Trophoblast cell (in vitro differentiated cells and primary cell): ENCODE data around the gene TBX15.
"Not testable (repeated sequence)": the region's sequence is repeated elsewhere in the genome, so short reads cannot be mapped to it uniquely, and the experiment has no call there.

Experiments
- DNase-seq, 2 donors: peaks; one replicate each; pipeline ENCODE4 v3.0.0-alpha.2; 2016
- H2AFZ ChIP-seq: 2 replicates; pipeline ENCODE4 v1.6.1; 2013; ENCODE audit warnings: low read length, moderate library complexity, mild to moderate bottlenecking; ENCODE audit not compliant: insufficient read depth, poor library complexity
- H2AK5ac ChIP-seq: 2 replicates; pipeline ENCODE4 v1.6.1; 2013; ENCODE audit warnings: mild to moderate bottlenecking, low read length
- H2BK120ac ChIP-seq: 2 replicates; pipeline ENCODE4 v1.6.1; 2013; ENCODE audit warnings: low read length, mild to moderate bottlenecking, moderate library complexity; ENCODE audit not compliant: insufficient read depth, poor library complexity
- H2BK12ac ChIP-seq: 2 replicates; pipeline ENCODE4 v1.6.1; 2013; ENCODE audit warnings: mild to moderate bottlenecking, low read length, moderate library complexity
- H2BK5ac ChIP-seq: 2 replicates; pipeline ENCODE4 v1.6.1; 2013; ENCODE audit warnings: low read length, low read depth, moderate library complexity, mild to moderate bottlenecking; ENCODE audit not compliant: poor library complexity
- H3K14ac ChIP-seq: 2 replicates; pipeline ENCODE4 v1.6.1; 2013; ENCODE audit warnings: mild to moderate bottlenecking, low read length
- H3K18ac ChIP-seq: 2 replicates; pipeline ENCODE4 v1.6.1; 2013; ENCODE audit warnings: mild to moderate bottlenecking, low read length
- H3K23ac ChIP-seq: 2 replicates; pipeline ENCODE4 v1.6.1; 2013; ENCODE audit warnings: low read length
- H3K27ac ChIP-seq: 2 replicates; pipeline ENCODE4 v1.5.1; 2013; ENCODE audit warnings: low read depth, mild to moderate bottlenecking, inconsistent platforms, low read length, moderate library complexity
- H3K27me3 ChIP-seq: 2 replicates; pipeline ENCODE4 v1.6.1; 2013; ENCODE audit warnings: inconsistent platforms, mild to moderate bottlenecking, low read length, moderate library complexity; ENCODE audit not compliant: insufficient read depth
- H3K36me3 ChIP-seq, 2 experiments: 1 replicate in 1 of 2; 2 replicates in 1 of 2; pipeline ENCODE4 v1.6.1; 2013; ENCODE audit warnings: low read length in 2 of 2, mild to moderate bottlenecking in 2 of 2, moderate library complexity in 1 of 2; ENCODE audit not compliant: insufficient read depth in 2 of 2, control insufficient read depth in 1 of 2
- H3K4ac ChIP-seq: 2 replicates; pipeline ENCODE4 v1.6.1; 2013; ENCODE audit warnings: low read depth, mild to moderate bottlenecking, low read length, moderate library complexity
- H3K4me1 ChIP-seq, 2 experiments: 1 replicate in 1 of 2; 2 replicates in 1 of 2; pipeline ENCODE4 v1.6.1; 2013; ENCODE audit warnings: low read length in 2 of 2, mild to moderate bottlenecking in 2 of 2, moderate library complexity in 1 of 2; ENCODE audit not compliant: insufficient read depth in 2 of 2, control insufficient read depth in 1 of 2
- H3K4me2 ChIP-seq: 2 replicates; pipeline ENCODE4 v1.6.1; 2013; ENCODE audit warnings: inconsistent platforms, mild to moderate bottlenecking, low read length, moderate library complexity
- H3K4me3 ChIP-seq: 2 replicates; pipeline ENCODE4 v1.5.1; 2013; ENCODE audit warnings: mild to moderate bottlenecking, low read depth, low read length, inconsistent platforms
- H3K79me1 ChIP-seq: one replicate; pipeline ENCODE4 v1.6.1; 2013; ENCODE audit warnings: low read length
- H3K79me2 ChIP-seq: 2 replicates; pipeline ENCODE4 v1.6.1; 2013; ENCODE audit warnings: low read length, mild to moderate bottlenecking; ENCODE audit not compliant: control insufficient read depth, insufficient read depth, poor library complexity
- H3K9ac ChIP-seq: 2 replicates; pipeline ENCODE4 v1.6.1; 2013; ENCODE audit warnings: mild to moderate bottlenecking, low read length
- H3K9me3 ChIP-seq: 2 replicates; pipeline ENCODE4 v1.6.1; 2013; ENCODE audit warnings: low read depth, mild to moderate bottlenecking, control low read depth, inconsistent platforms, low read length; ENCODE audit not compliant: insufficient read depth
- H4K12ac ChIP-seq: 2 replicates; pipeline ENCODE4 v1.6.1; 2013; ENCODE audit warnings: low read depth, mild to moderate bottlenecking, low read length, moderate library complexity
- H4K8ac ChIP-seq: 2 replicates; pipeline ENCODE4 v1.6.1; 2013; ENCODE audit warnings: low read depth, mild to moderate bottlenecking, low read length, moderate library complexity
- H4K91ac ChIP-seq: one replicate; pipeline ENCODE4 v1.6.1; 2013; ENCODE audit warnings: low read depth, mild to moderate bottlenecking, low read length, moderate library complexity
- WGBS: extraction: QIAGEN DNeasy Blood & Tissue Kit; methylation state at CpG from one replicate; pipeline ENCODE4 v1.1.7; 2013; ENCODE audit warnings: missing lambda C conversion rate; ENCODE audit not compliant: insufficient read length, insufficient coverage; ENCODE audit errors: extremely low coverage; 5-methylcytosine and 5-hydroxymethylcytosine counted together

TBX15 gene

GRCh38 chr1:118918940-118919259, 69.2 kb downstream of the TBX15 start:
- H4K12ac ChIP-seq = no peak overlapping the region
- no peak overlapping the region for H4K91ac ChIP-seq
- no peak overlapping the region for H3K27ac ChIP-seq
- no peak overlapping the region for H4K8ac ChIP-seq
- no peak overlapping the region for H3K4ac ChIP-seq
- no peaks in the 10 kb centered on the region for H3K79me2 ChIP-seq
- no peak for DNase-seq
- no peak overlapping the region for H3K9ac ChIP-seq
- no peak overlapping the region for H3K23ac ChIP-seq
- H3K79me1 ChIP-seq = no peaks in the 10 kb centered on the region
- no peaks in the 10 kb centered on the region for H3K4me1 ChIP-seq
- H2BK120ac ChIP-seq = no peak overlapping the region
- H3K18ac ChIP-seq = no peak overlapping the region
- no peak overlapping the region for H2AK5ac ChIP-seq
- H3K27me3 ChIP-seq = no peaks in the 10 kb centered on the region
- no CpG with 5 or more reads among the region's 2 CpGs for WGBS
- H2AFZ ChIP-seq = no peak overlapping the region
- H3K4me3 ChIP-seq = no peak overlapping the region
- H3K9me3 ChIP-seq = no peaks in the 10 kb centered on the region
- no peak overlapping the region for H2BK5ac ChIP-seq
- no peak overlapping the region for H3K4me2 ChIP-seq
- no peaks in the 10 kb centered on the region for H3K36me3 ChIP-seq
- H2BK12ac ChIP-seq = no peak overlapping the region
- H3K14ac ChIP-seq = no peak overlapping the region

- Histone ChIP-seq H3K4me1 (no peaks in the 10 kb centered on the region), H3K36me3 (no peaks in the 10 kb centered on the region), H3K9me3 (no peaks in the 10 kb centered on the region), H2BK120ac (no peak overlapping the region), H3K27ac (no peak overlapping the region), H3K4me2 (no peak overlapping the region), H3K4me3 (no peak overlapping the region), H2BK12ac (no peak overlapping the region), H3K23ac (no peak overlapping the region), H3K4ac (no peak overlapping the region), H2BK5ac (no peak overlapping the region), H2AK5ac (no peak overlapping the region), H3K14ac (no peak overlapping the region), H3K79me1 (no peaks in the 10 kb centered on the region), H4K91ac (no peak overlapping the region), H3K18ac (no peak overlapping the region), H4K8ac (no peak overlapping the region), H3K27me3 (no peaks in the 10 kb centered on the region), H4K12ac (no peak overlapping the region), H2AFZ (no peak overlapping the region), H3K9ac (no peak overlapping the region), H3K79me2 (no peaks in the 10 kb centered on the region)
- no CpG with 5 or more reads among the region's 6 CpGs for WGBS
- DNase-seq = no peak
Observed at GRCh38 chr1:118918230-118918939, 69.8 kb downstream of the TBX15 start.

- H4K91ac ChIP-seq, H3K79me1 ChIP-seq, H3K9me3 ChIP-seq, H2AFZ ChIP-seq, H3K9ac ChIP-seq, H3K23ac ChIP-seq, H3K27ac ChIP-seq, H3K4ac ChIP-seq, H3K79me2 ChIP-seq, H3K14ac ChIP-seq, H3K4me1 ChIP-seq, H2BK5ac ChIP-seq, H3K4me3 ChIP-seq, H3K18ac ChIP-seq, H4K12ac ChIP-seq, DNase-seq, H2AK5ac ChIP-seq, H4K8ac ChIP-seq, H2BK120ac ChIP-seq, H3K27me3 ChIP-seq, H3K4me2 ChIP-seq, H3K36me3 ChIP-seq, H2BK12ac ChIP-seq: not testable (repeated sequence)
- no CpG with 5 or more reads among the region's 4 CpGs for WGBS
Observed at GRCh38 chr1:118916346-118916745, 71.8 kb downstream of the TBX15 start.

- no peak overlapping the region for H2BK5ac ChIP-seq
- no peak overlapping the region for H3K14ac ChIP-seq
- no peaks in the 10 kb centered on the region for H3K79me1 ChIP-seq
- no peak overlapping the region for H2AFZ ChIP-seq
- peaks cover 0 to 2% of the 10 kb centered on the region in 2 experiments for H3K4me1 ChIP-seq
- no peak overlapping the region for H3K4me2 ChIP-seq
- H2AK5ac ChIP-seq = no peak overlapping the region
- H2BK120ac ChIP-seq = no peak overlapping the region
- H3K18ac ChIP-seq = no peak overlapping the region
- H3K9ac ChIP-seq = no peak overlapping the region
- no peaks in the 10 kb centered on the region for H3K79me2 ChIP-seq
- WGBS = no CpG with 5 or more reads among the region's 2 CpGs
- H3K36me3 ChIP-seq = no peaks in the 10 kb centered on the region
- H3K4ac ChIP-seq = no peak overlapping the region
- no peak for DNase-seq
- no peak overlapping the region for H3K23ac ChIP-seq
- H4K91ac ChIP-seq = no peak overlapping the region
- H3K27me3 ChIP-seq = no peaks in the 10 kb centered on the region
- no peak overlapping the region for H4K12ac ChIP-seq
- H4K8ac ChIP-seq = no peak overlapping the region
- no peak overlapping the region for H3K4me3 ChIP-seq
- no peak overlapping the region for H2BK12ac ChIP-seq
- no peaks in the 10 kb centered on the region for H3K9me3 ChIP-seq
- no peak overlapping the region for H3K27ac ChIP-seq
Observed at GRCh38 chr1:118914379-118915161, 73.6 kb downstream of the TBX15 start.
